HL-60 (cell line): Measurements from ENCODE around the gene PES1.
"Not testable (repeated sequence)": the region's sequence is repeated elsewhere in the genome, so short reads cannot be mapped to it uniquely, and the experiment has no call there.

ENCODE experiments used
- DNase-seq, 2 experiments: peaks; one replicate each; pipeline ENCODE4 v3.0.0-alpha.2; 2010 to 2020; ENCODE audit warnings: low read depth in 1 of 2, low spot score in 1 of 2
- H3K27ac ChIP-seq: fragments of 250-450 bp; sonication (Bioruptor Pico); replicated peaks from 2 replicates; pipeline ENCODE4 v1.5.1; 2020; ENCODE audit warnings: mild to moderate bottlenecking, moderate library complexity
- H3K27me3 ChIP-seq: fragments of 250-450 bp; sonication (Bioruptor Pico); 2 replicates; pipeline ENCODE4 v1.5.1; 2021; ENCODE audit warnings: mild to moderate bottlenecking, moderate library complexity; ENCODE audit not compliant: insufficient read depth, poor library complexity, severe bottlenecking
- H3K4me3 ChIP-seq: replicated peaks from 2 replicates; pipeline ENCODE4 v1.5.1; 2011; ENCODE audit warnings: mild to moderate bottlenecking, control low read depth, low read length; ENCODE audit not compliant: insufficient read depth
- CTCF ChIP-seq: IDR thresholded peaks from one replicate; pipeline ENCODE4 v1.5.1; 2011; ENCODE audit warnings: low read length, control low read depth, inconsistent platforms; ENCODE audit not compliant: insufficient read depth
- GABPA ChIP-seq: IDR thresholded peaks from 2 replicates; pipeline ENCODE4 v1.6.1; 2012; ENCODE audit warnings: low read depth
- POLR2AphosphoS5 ChIP-seq: IDR thresholded peaks from 2 replicates; pipeline ENCODE4 v1.6.1; 2012; ENCODE audit warnings: low read depth
- REST ChIP-seq: IDR thresholded peaks from 2 replicates; pipeline ENCODE4 v1.6.1; 2012; ENCODE audit warnings: low read depth; ENCODE audit not compliant: insufficient replicate concordance
- SPI1 ChIP-seq: IDR thresholded peaks from 2 replicates; pipeline ENCODE4 v1.6.1; 2012; ENCODE audit warnings: low read depth, mild to moderate bottlenecking, borderline replicate concordance

PES1 gene

GRCh38 chr22:30564045-30564760, 27.5 kb downstream of the PES1 start:
- Histone ChIP-seq H3K27me3 (peaks cover 2% of the 10 kb centered on the region), H3K27ac (no peak overlapping the region), H3K4me3 (no peak overlapping the region)
- DNase-seq: no peak
- TF ChIP-seq REST (no peak), GABPA (no peak)

GRCh38 chr22:30562366-30562765, 29.3 kb downstream of the PES1 start:
- no peak for DNase-seq
- H3K4me3 ChIP-seq: no peak overlapping the region
- H3K27ac ChIP-seq: no peak overlapping the region
- TF ChIP-seq CTCF: no peak
- TF ChIP-seq SPI1: no peak
- no peak for TF ChIP-seq GABPA
- TF ChIP-seq POLR2AphosphoS5: no peak
- TF ChIP-seq REST: no peak
- peaks cover 2% of the 10 kb centered on the region for H3K27me3 ChIP-seq

GRCh38 chr22:30561402-30562189, 30.1 kb downstream of the PES1 start:
- TF ChIP-seq CTCF: no peak
- no peak for TF ChIP-seq SPI1
- TF ChIP-seq REST: no peak
- no peak for TF ChIP-seq GABPA
- TF ChIP-seq POLR2AphosphoS5: no peak
- DNase-seq: no peak
- Histone ChIP-seq H3K4me3 (no peak overlapping the region), H3K27ac (no peak overlapping the region), H3K27me3 (peaks cover 2% of the 10 kb centered on the region)

- H3K27ac ChIP-seq, DNase-seq, H3K27me3 ChIP-seq, H3K4me3 ChIP-seq: not testable (repeated sequence)
Measured at GRCh38 chr22:30560643-30561202, 31.0 kb downstream of the PES1 start.
